ENCODE measurements around the gene ADCYAP1. TPM values are rescaled to one million over a fixed set of nuclear protein-coding genes. Genes with fewer than 3 reads are reported as not detected.

The ADCYAP1 gene
- polyA plus RNA-seq, 4 donors, result 0.56 to 0.66 TPM; not detected in 2

- 38 to 76% (median 47%) methylated on average over 1 of the region's 1 CpG for WGBS, 3 donors
- no peak for DNase-seq
Observed at GRCh38 chr18:916562-916961, 11.9 kb downstream of the ADCYAP1 start.

GRCh38 chr18:919078-919477, 14.4 kb downstream of the ADCYAP1 start:
- WGBS, 3 donors, result 48 to 72% (median 64%) methylated on average over 2 of the region's 2 CpGs
- Histone ChIP-seq H3K9me3 (ENCODE audit: control insufficient read depth in 2 of 2, insufficient read depth in 1 of 2, low read depth in 1 of 2, low read length in 1 of 2) (no peaks in the 10 kb centered on the region), H3K36me3 (ENCODE audit: control insufficient read depth in 3 of 3, insufficient read depth in 2 of 3, low read depth in 1 of 3, low read length in 3 of 3) (no peaks in the 10 kb centered on the region), H3K27ac (ENCODE audit: low read depth in 1 of 3, low read length in 2 of 3) (no peak overlapping the region), H3K4me3 (ENCODE audit: low read depth in 1 of 3, low read length in 3 of 3) (no peak overlapping the region), H3K4me1 (ENCODE audit: control insufficient read depth in 3 of 3, insufficient read depth in 2 of 3, low read depth in 1 of 3, low read length in 2 of 3) (no peaks in the 10 kb centered on the region), H3K27me3 (ENCODE audit: control insufficient read depth in 3 of 3, insufficient read depth in 3 of 3, low read length in 3 of 3) (peaks cover 0 to 3% (median 2%) of the 10 kb centered on the region in 3 donors)
- FAIRE-seq (no peak), DNase-seq (no peak)

More at GRCh38 chr18:916562-916961, 11.9 kb downstream of the ADCYAP1 start:
- no peak for FAIRE-seq
- Histone ChIP-seq H3K4me1 (ENCODE audit: control insufficient read depth in 3 of 3, insufficient read depth in 2 of 3, low read depth in 1 of 3, low read length in 2 of 3) (no peaks in the 10 kb centered on the region), H3K4me3 (ENCODE audit: low read depth in 1 of 3, low read length in 3 of 3) (no peak overlapping the region), H3K36me3 (ENCODE audit: control insufficient read depth in 3 of 3, insufficient read depth in 2 of 3, low read depth in 1 of 3, low read length in 3 of 3) (no peaks in the 10 kb centered on the region), H3K9me3 (ENCODE audit: control insufficient read depth in 2 of 2, insufficient read depth in 1 of 2, low read depth in 1 of 2, low read length in 1 of 2) (no peaks in the 10 kb centered on the region), H3K27ac (ENCODE audit: low read depth in 1 of 3, low read length in 2 of 3) (no peak overlapping the region), H3K27me3 (ENCODE audit: control insufficient read depth in 3 of 3, insufficient read depth in 3 of 3, low read length in 3 of 3) (peaks cover 0 to 7% (median 3%) of the 10 kb centered on the region in 3 donors)

GRCh38 chr18:923144-923866, 18.6 kb downstream of the ADCYAP1 start:
- WGBS, 3 donors, result 43 to 57% (median 44%) methylated on average over 6 of the region's 6 CpGs
- Histone ChIP-seq H3K4me1 (ENCODE audit: control insufficient read depth in 3 of 3, insufficient read depth in 2 of 3, low read depth in 1 of 3, low read length in 2 of 3) (no peaks in the 10 kb centered on the region), H3K27me3 (ENCODE audit: control insufficient read depth in 3 of 3, insufficient read depth in 3 of 3, low read length in 3 of 3) (no peaks in the 10 kb centered on the region), H3K4me3 (ENCODE audit: low read depth in 1 of 3, low read length in 3 of 3) (no peak overlapping the region), H3K36me3 (ENCODE audit: control insufficient read depth in 3 of 3, insufficient read depth in 2 of 3, low read depth in 1 of 3, low read length in 3 of 3) (no peaks in the 10 kb centered on the region), H3K27ac (ENCODE audit: low read depth in 1 of 3, low read length in 2 of 3) (no peak overlapping the region), H3K9me3 (ENCODE audit: control insufficient read depth in 2 of 2, insufficient read depth in 1 of 2, low read depth in 1 of 2, low read length in 1 of 2) (no peaks in the 10 kb centered on the region)
- DNase-seq (no peak), FAIRE-seq (no peak)

- FAIRE-seq, result no peak
- no peak overlapping the region for H3K4me3 ChIP-seq (ENCODE audit: low read depth in 1 of 3, low read length in 3 of 3)
- H3K9me3 ChIP-seq (ENCODE audit: control insufficient read depth in 2 of 2, insufficient read depth in 1 of 2, low read depth in 1 of 2, low read length in 1 of 2), result no peaks in the 10 kb centered on the region
Observed at GRCh38 chr18:924987-925386, 20.3 kb downstream of the ADCYAP1 start.

GRCh38 chr18:926946-927345, 22.3 kb downstream of the ADCYAP1 start:
- Histone ChIP-seq H3K27me3 (ENCODE audit: control insufficient read depth in 3 of 3, insufficient read depth in 3 of 3, low read length in 3 of 3) (no peaks in the 10 kb centered on the region), H3K27ac (ENCODE audit: low read depth in 1 of 3, low read length in 2 of 3) (no peak overlapping the region), H3K9me3 (ENCODE audit: control insufficient read depth in 2 of 2, insufficient read depth in 1 of 2, low read depth in 1 of 2, low read length in 1 of 2) (no peaks in the 10 kb centered on the region), H3K36me3 (ENCODE audit: control insufficient read depth in 3 of 3, insufficient read depth in 2 of 3, low read depth in 1 of 3, low read length in 3 of 3) (no peaks in the 10 kb centered on the region), H3K4me1 (ENCODE audit: control insufficient read depth in 3 of 3, insufficient read depth in 2 of 3, low read depth in 1 of 3, low read length in 2 of 3) (no peaks in the 10 kb centered on the region), H3K4me3 (ENCODE audit: low read depth in 1 of 3, low read length in 3 of 3) (no peak overlapping the region)
- FAIRE-seq (no peak), DNase-seq (no peak)
- 60 to 71% (median 67%) methylated on average over 1 of the region's 1 CpG for WGBS, 3 donors

More at GRCh38 chr18:924987-925386, 20.3 kb downstream of the ADCYAP1 start:
- WGBS, 3 donors, result 5 to 38% (median 21%) methylated on average over 1 of the region's 1 CpG
- no peak overlapping the region for H3K27ac ChIP-seq (ENCODE audit: low read depth in 1 of 3, low read length in 2 of 3)
- H3K27me3 ChIP-seq (ENCODE audit: control insufficient read depth in 3 of 3, insufficient read depth in 3 of 3, low read length in 3 of 3), result no peaks in the 10 kb centered on the region
- no peak for DNase-seq
- H3K4me1 ChIP-seq (ENCODE audit: control insufficient read depth in 3 of 3, insufficient read depth in 2 of 3, low read depth in 1 of 3, low read length in 2 of 3), result no peaks in the 10 kb centered on the region
- no peaks in the 10 kb centered on the region for H3K36me3 ChIP-seq (ENCODE audit: control insufficient read depth in 3 of 3, insufficient read depth in 2 of 3, low read depth in 1 of 3, low read length in 3 of 3)

GRCh38 chr18:933082-933481, 28.4 kb downstream of the ADCYAP1 start:
- Histone ChIP-seq H3K4me1 (ENCODE audit: control insufficient read depth in 3 of 3, insufficient read depth in 2 of 3, low read depth in 1 of 3, low read length in 2 of 3) (no peaks in the 10 kb centered on the region), H3K27ac (ENCODE audit: low read depth in 1 of 3, low read length in 2 of 3) (no peak overlapping the region), H3K4me3 (ENCODE audit: low read depth in 1 of 3, low read length in 3 of 3) (no peak overlapping the region), H3K9me3 (ENCODE audit: control insufficient read depth in 2 of 2, insufficient read depth in 1 of 2, low read depth in 1 of 2, low read length in 1 of 2) (no peaks in the 10 kb centered on the region), H3K36me3 (ENCODE audit: control insufficient read depth in 3 of 3, insufficient read depth in 2 of 3, low read depth in 1 of 3, low read length in 3 of 3) (no peaks in the 10 kb centered on the region), H3K27me3 (ENCODE audit: control insufficient read depth in 3 of 3, insufficient read depth in 3 of 3, low read length in 3 of 3) (no peaks in the 10 kb centered on the region)
- FAIRE-seq (no peak), DNase-seq (no peak)
- WGBS, 3 donors, result 30 to 46% (median 35%) methylated on average over 2 of the region's 2 CpGs

GRCh38 chr18:934518-935133, 30.0 kb downstream of the ADCYAP1 start:
- 51 to 66% (median 64%) methylated on average over 8 of the region's 8 CpGs for WGBS, 3 donors
- Histone ChIP-seq H3K27ac (ENCODE audit: low read depth in 1 of 3, low read length in 2 of 3) (no peak overlapping the region), H3K4me3 (ENCODE audit: low read depth in 1 of 3, low read length in 3 of 3) (no peak overlapping the region), H3K36me3 (ENCODE audit: control insufficient read depth in 3 of 3, insufficient read depth in 2 of 3, low read depth in 1 of 3, low read length in 3 of 3) (no peaks in the 10 kb centered on the region), H3K27me3 (ENCODE audit: control insufficient read depth in 3 of 3, insufficient read depth in 3 of 3, low read length in 3 of 3) (no peaks in the 10 kb centered on the region), H3K9me3 (ENCODE audit: control insufficient read depth in 2 of 2, insufficient read depth in 1 of 2, low read depth in 1 of 2, low read length in 1 of 2) (no peaks in the 10 kb centered on the region), H3K4me1 (ENCODE audit: control insufficient read depth in 3 of 3, insufficient read depth in 2 of 3, low read depth in 1 of 3, low read length in 2 of 3) (no peaks in the 10 kb centered on the region)
- FAIRE-seq, result no peak
- no peak for DNase-seq

- no peaks in the 10 kb centered on the region for H3K9me3 ChIP-seq (ENCODE audit: control insufficient read depth in 2 of 2, insufficient read depth in 1 of 2, low read depth in 1 of 2, low read length in 1 of 2)
- FAIRE-seq (no peak), DNase-seq (no peak)
- H3K4me1 ChIP-seq (ENCODE audit: control insufficient read depth in 3 of 3, insufficient read depth in 2 of 3, low read depth in 1 of 3, low read length in 2 of 3), result no peaks in the 10 kb centered on the region
- WGBS, 3 donors, result 49 to 67% (median 57%) methylated on average over 6 of the region's 6 CpGs
- no peak overlapping the region for H3K27ac ChIP-seq (ENCODE audit: low read depth in 1 of 3, low read length in 2 of 3)
- no peak overlapping the region for H3K4me3 ChIP-seq (ENCODE audit: low read depth in 1 of 3, low read length in 3 of 3)
- no peaks in the 10 kb centered on the region for H3K36me3 ChIP-seq (ENCODE audit: control insufficient read depth in 3 of 3, insufficient read depth in 2 of 3, low read depth in 1 of 3, low read length in 3 of 3)
- H3K27me3 ChIP-seq (ENCODE audit: control insufficient read depth in 3 of 3, insufficient read depth in 3 of 3, low read length in 3 of 3), result no peaks in the 10 kb centered on the region
Observed at GRCh38 chr18:936941-937340, 32.3 kb downstream of the ADCYAP1 start.
